ENCODE measurements around the gene TRAPPC12.

The TRAPPC12 gene

GRCh38 chr2:3341336-3341735 is 38.2 kb upstream of the TRAPPC12 start:
- DNase-seq (ENCODE audit: low read depth in 2 of 2), result no peak
- H3K4me3 ChIP-seq (replicated peaks in 1 of 2; ENCODE audit: low read depth in 2 of 2, low read length in 2 of 2), result no peak overlapping the region
- TF ChIP-seq CTCF (IDR thresholded peaks at IDR 0.05; ENCODE audit: low read depth, low read length), result no peak

GRCh38 chr2:3342324-3342723 is 37.2 kb upstream of the TRAPPC12 start:
- TF ChIP-seq CTCF (IDR thresholded peaks at IDR 0.05; ENCODE audit: low read depth, low read length), result no peak
- no peak for DNase-seq (ENCODE audit: low read depth in 2 of 2)
- no peak overlapping the region for H3K4me3 ChIP-seq (replicated peaks in 1 of 2; ENCODE audit: low read depth in 2 of 2, low read length in 2 of 2)

GRCh38 chr2:3343012-3343411 is 36.5 kb upstream of the TRAPPC12 start:
- TF ChIP-seq CTCF (IDR thresholded peaks at IDR 0.05; ENCODE audit: low read depth, low read length), result no peak
- H3K4me3 ChIP-seq (replicated peaks in 1 of 2; ENCODE audit: low read depth in 2 of 2, low read length in 2 of 2), result no peak overlapping the region
- DNase-seq (ENCODE audit: low read depth in 2 of 2), result no peak

- TF ChIP-seq CTCF (IDR thresholded peaks at IDR 0.05; ENCODE audit: low read depth, low read length), result no peak
- no peak for DNase-seq (ENCODE audit: low read depth in 2 of 2)
- H3K4me3 ChIP-seq (replicated peaks in 1 of 2; ENCODE audit: low read depth in 2 of 2, low read length in 2 of 2), result no peak overlapping the region
These were observed 34.6 kb upstream of the TRAPPC12 start for GRCh38 chr2:3344897-3345296.

- no peak for TF ChIP-seq CTCF (IDR thresholded peaks at IDR 0.05; ENCODE audit: low read depth, low read length)
- H3K4me3 ChIP-seq (replicated peaks in 1 of 2; ENCODE audit: low read depth in 2 of 2, low read length in 2 of 2), result no peak overlapping the region
These were observed 33.9 kb upstream of the TRAPPC12 start for GRCh38 chr2:3345621-3346020.

GRCh38 chr2:3348767-3349166 is 30.7 kb upstream of the TRAPPC12 start:
- no peak for DNase-seq (ENCODE audit: low read depth in 2 of 2)
- H3K4me3 ChIP-seq (replicated peaks in 1 of 2; ENCODE audit: low read depth in 2 of 2, low read length in 2 of 2), result no peak overlapping the region

More at GRCh38 chr2:3345621-3346020, 33.9 kb upstream of the TRAPPC12 start:
- DNase-seq (ENCODE audit: low read depth in 2 of 2), result no peak

More at GRCh38 chr2:3348767-3349166, 30.7 kb upstream of the TRAPPC12 start:
- TF ChIP-seq CTCF (IDR thresholded peaks at IDR 0.05; ENCODE audit: low read depth, low read length), result no peak
